Glomerular visceral epithelial cell (primary cell): ENCODE results near the gene CABYR.

Experiments
- DNase-seq: peaks from one replicate; pipeline ENCODE4 v3.0.0-alpha.2; 2016; ENCODE audit errors: extremely low spot score

The CABYR gene, protein sequence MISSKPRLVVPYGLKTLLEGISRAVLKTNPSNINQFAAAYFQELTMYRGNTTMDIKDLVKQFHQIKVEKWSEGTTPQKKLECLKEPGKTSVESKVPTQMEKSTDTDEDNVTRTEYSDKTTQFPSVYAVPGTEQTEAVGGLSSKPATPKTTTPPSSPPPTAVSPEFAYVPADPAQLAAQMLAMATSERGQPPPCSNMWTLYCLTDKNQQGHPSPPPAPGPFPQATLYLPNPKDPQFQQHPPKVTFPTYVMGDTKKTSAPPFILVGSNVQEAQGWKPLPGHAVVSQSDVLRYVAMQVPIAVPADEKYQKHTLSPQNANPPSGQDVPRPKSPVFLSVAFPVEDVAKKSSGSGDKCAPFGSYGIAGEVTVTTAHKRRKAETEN

DNA sequence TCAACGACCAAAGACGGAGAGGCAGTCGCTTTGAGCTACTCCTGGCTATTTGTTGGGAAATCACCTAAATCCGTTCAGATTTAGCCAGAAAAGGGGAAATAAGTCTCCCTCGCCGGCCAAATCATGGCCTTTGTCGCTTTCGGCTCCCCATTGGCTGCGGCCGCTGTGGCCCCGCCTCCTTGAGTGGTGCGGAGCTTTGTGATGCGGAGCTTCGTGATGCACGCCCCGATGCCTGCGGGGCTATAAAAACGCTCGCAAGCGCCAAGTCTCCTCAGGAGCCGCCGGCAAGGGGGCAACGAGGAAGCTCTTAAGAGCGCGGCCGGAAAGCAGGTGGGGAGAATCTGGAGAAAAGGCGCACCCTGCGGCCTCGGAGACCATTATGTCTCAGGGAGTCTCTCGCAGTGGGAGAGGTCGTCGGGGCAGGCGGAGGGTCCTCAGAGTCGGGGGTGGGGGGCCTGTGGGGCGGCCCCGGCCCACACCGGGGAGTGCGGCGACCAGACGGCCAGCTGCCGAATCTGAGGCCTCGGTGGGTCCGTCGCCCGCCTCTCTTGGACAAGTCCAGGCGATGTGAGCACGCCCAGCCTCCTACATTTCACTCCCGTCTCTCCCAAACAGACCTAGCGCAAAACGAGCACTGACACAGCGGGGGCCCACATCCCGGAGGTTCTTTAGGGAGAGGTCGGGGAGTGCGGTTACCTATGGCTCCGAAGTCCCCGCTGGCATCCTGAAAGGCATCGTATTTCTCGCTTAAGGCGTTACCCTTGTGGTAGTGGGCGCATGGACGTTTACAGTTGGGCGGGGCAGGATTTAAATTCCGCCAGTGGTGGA is at the start of gene CABYR:
Gene CABYR, plus strand, starts transcription at position 274 of the 828 bp plus-strand sequence. CDS start 4,053 bp downstream, outside the sequence.
- DNase-seq, result peak; percentile 95

DNA sequence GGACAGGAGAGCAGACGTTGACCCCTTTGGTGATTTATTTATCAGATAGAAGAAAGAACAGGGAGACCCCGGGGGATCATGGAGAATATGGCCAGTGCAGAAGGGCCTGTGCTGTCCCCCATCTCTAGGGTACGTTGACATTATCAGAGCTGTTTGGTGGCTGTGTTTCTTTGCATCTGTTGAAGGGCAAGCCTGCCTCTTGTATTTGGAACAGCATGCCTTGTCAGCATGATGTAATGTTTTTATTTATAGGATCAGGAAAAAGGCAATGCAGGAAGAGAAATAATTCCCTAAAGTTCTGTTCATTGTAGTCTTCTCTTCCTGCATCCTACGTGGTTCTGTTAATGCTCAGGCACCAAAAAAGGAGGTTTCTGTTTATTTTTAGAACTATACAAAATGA is 49.8 kb upstream of the CABYR start:
- DNase-seq, result no peak

DNA sequence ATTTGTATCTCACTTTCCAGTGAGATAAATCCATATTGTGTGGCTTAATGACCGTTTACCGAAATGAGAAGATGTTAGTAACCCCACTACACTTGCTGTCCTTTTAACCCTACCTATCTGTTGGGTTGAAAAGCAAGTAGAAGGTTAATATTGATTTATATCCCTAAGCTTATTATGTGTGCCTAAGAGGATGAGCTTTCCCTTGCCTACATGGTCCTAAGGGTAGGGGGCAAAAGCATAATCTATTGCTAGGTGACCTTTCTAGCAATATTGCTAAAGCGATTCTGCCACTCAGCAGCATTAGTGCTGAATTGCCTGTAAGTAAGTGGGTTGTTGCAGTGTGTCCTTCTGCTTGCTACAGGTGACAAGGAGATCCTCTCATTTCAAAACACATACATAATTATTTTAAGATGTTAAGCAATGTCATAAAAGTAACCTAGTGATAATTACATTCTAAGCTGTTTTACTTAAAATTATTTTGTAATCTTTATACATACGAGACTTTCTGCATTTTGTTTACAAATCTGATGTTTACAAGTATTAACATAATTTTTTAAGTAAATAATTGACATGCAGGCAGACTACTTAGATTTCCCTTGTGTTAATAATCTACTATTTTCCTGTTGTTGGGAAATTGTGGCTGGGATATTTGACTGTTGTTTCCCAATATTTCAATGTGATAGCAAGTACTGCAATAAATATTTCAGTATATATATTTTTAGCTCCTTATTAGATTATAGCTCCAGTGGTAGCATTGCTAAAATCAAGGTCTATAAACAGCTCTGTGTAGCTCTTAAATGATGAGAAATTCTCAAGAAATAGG is 49.1 kb upstream of the CABYR start:
- no peak for DNase-seq

DNA sequence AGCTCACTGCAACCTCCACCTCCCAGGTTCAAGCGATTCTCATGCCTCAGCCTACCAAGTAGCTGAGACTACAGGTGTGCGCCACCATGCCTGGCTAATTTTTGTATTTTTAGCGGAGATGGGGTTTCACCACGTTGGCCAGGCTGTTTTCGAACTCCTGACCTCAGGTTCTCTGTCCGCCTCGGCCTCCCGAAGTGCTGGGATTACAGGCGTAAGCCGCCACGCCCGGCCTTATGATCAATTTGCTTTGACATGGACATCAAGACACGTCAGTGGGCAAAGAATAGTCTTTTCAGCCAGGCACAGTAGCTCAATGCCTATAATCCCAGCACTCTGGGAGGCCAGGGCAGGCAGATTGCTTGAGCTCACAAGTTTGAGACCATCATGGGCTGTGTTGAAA is 48.0 kb upstream of the CABYR start:
- no peak for DNase-seq

DNA sequence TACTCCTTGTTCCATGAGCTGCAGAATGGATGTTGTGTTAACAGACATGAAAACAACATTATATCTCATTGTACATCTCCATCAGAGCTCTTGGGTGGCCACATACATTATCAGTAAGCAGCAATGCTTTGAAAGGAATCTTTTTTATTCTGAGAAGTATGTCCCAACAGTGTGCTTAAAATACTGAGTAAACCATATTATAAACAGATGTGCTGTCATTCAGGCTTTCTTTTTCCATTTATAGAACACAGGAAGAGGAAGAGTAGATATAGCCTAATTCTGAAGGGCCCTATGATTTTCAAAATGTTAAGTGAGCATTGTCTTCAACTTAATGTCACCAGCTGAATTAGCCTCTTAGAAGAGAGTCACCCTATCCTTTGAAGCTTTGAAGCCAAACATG is 44.3 kb upstream of the CABYR start:
- no peak for DNase-seq

DNA sequence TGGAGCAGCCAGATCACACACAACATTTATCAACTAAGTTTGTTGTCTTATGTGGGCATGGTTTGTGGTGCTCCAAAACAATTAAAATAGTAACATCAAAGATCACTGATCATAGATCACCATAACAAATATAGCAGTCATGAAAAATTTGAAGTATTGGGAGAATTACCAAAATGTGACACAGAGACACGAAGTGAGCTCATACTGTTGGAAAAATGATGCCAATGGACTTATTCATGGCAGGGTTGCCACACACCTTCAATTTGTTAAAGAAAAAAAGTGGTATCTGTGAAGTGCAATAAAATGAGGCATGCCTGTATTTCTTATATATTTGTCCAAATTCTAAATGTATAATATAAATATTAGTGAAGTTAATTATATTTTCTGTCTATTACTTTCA is 42.9 kb upstream of the CABYR start:
- no peak for DNase-seq

DNA sequence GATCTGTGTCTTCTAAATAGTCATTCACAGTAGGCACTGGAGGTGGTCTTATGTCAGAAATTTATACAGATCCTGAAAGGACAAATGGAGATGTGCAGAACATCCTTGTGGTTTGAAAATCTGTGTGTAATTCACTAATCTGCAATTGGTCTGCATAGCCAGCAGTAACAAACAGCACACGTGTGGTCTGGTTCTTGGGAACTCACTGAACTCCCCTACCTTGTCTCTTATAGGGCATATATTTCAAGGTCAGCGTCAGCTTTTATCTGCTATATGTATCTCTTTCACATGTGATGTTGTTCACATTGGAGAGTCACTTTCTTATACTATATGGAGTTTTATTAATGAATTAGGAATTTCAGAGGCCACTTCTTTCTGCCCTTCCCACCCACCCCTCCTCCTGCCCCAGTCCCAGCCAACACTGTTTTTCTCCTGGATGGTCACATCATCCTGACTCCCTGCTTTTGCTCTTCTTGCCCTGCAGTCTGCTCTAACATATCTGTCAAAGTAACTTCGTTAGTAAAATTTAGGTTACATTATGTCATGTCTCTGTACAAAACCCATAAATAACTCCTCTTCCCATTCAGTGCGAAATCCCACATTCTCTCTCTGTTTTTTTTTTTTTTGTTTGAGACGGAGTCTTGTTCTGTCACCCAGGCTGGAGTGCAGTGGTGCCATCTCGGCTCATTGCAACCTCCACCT is 35.4 kb upstream of the CABYR start:
- DNase-seq, result no peak

DNA sequence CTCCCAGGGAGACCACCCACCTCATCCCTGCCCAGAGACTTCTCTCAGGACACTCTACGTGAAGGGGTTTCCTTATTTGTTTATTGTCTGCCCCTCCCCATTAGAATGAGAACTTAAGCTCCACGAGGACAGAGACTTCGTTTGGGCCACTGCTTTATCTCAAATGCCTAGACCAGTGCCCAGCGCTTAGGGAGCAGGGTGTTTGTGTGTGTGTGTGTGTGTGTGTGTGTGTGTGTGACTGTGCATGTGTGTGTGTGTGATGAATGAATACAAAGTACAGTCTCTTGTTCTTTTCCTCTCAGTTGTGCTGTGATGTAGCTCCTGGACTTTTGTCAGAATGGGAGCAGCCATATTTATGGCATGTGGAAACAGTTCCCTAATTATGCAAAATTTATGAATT is 34.4 kb upstream of the CABYR start:
- DNase-seq, result no peak

DNA sequence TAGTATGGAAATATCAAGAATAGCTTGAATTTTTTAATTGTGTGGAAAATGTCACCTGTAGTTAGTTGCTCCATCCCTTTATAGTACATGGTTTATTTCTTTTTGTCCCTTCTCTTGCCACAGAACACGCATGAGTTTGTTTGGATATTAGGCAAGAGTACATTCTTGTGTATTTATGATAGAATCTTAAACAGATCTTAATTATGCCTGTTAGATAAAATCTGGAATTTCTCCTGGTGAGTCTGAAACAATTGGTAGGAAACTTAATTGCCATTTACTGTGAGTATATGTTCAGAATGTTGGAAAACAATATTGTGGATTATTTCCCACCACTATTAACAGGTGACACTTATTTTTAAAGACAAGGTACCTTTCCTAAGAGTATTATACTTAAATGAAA is 30.2 kb upstream of the CABYR start:
- DNase-seq, result no peak

DNA sequence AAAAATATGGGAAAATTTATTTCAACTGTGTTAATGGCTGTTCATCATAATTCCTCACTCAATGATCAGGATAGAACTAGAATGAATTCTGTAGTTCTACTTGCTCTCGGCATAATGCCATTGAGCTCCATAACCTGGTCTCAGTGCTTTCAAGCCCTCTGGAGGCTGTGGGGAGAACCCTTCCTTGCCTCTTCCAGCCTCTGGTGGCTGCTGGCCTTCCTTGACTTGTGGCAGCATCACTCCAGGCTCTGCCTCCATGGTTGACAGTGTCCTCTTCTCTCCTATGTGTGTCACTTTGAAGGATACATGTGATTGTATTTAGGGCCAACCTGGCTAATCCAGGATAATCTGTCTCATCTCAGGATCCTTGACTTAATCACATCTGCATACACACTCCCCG is 26.9 kb upstream of the CABYR start:
- no peak for DNase-seq

DNA sequence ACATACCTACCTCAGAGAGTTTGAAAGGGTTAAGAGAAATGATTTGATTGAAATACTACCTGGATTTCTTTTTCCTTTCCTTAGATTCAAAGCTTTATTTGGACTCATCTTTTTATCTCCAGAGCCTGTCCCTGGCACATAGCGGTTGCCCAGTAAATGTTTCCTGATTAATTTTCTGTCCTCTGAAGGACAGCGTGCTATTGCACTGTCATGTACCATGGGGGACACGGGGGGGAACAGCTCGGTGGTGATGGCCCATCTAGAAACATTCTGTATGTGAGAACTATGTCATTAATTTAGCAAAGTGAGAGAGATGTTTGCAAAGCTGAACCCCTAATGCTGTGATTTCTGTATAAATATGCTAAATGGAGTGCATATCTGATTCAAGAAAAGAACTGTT is 26.4 kb upstream of the CABYR start:
- no peak for DNase-seq

DNA sequence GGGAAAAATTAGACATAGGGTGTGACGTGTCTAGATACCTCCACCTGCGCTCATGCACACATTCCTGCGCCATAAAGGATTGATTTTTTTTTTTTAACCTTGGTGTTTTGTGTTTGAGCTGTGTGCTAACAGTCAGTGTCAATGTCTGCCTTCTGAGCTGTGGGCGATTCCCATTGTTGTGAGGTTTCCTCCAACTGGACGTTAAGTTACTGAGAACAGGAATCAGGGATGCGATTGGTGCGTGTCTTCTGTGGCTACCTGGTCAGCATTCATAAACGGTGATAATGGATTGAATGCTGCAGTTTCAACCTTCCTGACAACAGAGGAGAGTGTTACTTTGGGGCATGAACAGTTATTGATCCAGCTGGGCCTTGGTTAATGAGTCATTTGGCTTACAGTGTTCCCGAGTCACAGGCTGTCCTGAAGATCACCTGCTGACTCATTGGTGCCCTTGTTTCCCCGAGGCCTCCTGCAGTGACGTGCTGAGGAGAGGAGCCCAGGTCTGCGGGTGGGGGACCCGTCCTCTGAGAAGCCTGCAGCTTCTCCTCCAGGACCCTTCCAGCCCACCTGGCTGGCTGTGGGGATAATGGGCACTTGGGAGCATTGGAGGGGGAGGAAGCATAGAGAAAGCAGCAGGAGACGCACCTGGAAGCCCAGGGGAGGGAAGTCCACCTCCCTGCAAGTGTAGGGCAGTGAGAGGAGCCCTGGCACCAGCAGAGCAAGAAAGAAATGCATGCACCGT is 25.8 kb upstream of the CABYR start:
- DNase-seq, result peak; percentile 23

DNA sequence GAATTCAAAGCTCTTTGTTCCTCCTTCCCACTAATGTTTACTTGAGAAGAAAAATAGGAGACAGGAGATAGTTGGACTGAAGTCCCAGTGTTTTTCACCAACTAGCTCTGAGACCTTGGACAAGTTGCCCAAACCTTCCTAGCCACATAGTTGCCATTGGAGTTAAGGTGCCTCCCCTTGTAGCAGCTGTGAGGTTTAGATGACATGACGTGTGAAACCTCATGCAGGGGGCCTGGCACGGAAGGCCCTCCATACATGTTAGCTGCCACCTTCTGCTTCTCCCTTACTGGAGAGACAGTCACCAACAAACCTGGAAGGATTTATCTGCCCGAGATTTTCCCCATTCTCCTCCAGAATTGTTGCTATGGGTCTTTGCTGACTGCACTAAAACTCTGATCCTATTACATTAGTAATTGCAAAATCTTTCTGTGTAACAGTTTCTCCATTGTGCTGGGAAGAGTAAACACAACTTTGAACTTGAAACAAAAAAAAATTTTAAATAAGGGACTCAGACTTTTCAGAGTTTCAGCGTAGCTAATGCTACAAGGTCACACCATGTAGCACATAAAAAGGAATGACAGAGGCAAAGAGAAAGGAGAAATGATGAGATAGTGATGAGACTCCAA is 23.8 kb upstream of the CABYR start:
- no peak for DNase-seq

DNA sequence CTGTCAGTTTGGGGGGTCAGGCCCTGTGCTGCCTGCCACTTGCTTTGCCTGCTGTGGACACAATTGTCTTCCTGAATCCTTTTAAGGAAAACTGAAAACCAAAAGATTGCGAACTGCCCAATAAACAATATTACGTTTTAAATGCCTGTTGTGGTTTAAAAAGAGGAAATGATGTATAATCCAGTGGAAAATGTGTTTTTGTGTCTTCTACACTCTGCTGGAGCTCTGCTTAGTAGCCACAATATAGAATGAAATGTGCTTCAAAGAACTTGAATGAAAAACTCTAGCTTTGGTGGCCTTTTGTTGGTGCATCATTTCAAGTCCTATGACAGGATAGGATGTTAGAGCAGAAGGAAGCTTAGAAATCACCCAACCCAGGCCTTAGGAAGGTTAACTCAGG is 23.2 kb upstream of the CABYR start:
- DNase-seq, result no peak

DNA sequence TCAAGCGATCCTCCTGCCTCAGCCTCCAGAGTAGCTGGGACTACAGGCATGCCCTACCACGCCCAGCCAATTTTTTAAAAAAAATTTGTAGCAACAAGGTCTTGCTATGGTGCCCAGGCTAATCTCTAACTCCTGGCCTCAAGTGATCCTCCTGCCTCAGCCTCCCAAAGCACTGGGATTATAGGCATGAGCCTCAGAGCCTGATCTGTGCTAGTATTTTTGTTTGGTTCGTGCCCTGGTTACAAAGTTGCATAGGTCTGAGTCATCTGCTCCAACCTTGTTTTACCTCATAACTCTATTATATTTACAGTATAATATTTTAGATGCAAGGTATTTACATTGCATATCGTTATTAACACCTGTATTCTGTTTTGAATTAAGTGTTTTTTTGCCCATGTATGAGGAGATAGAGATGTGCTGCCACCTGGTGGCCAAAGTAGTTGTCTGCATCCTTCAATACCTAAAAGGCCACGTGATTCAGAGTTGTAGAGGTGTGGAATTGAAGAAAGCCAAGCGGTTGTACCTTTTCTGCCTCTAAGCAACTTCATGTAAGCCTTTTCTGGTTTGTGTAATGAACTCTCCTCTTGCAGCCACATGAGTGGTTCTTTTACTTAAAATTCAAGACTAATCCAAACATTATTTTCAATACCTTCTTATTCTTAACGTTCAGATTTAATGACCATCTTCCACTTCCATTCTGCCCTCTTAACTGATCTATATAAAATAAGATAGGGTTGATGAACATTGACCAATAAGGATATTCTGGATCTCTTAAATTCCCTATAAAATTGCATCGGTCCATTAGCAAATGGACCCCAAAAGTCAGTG is 19.9 kb upstream of the CABYR start:
- DNase-seq, result peak; percentile 78

DNA sequence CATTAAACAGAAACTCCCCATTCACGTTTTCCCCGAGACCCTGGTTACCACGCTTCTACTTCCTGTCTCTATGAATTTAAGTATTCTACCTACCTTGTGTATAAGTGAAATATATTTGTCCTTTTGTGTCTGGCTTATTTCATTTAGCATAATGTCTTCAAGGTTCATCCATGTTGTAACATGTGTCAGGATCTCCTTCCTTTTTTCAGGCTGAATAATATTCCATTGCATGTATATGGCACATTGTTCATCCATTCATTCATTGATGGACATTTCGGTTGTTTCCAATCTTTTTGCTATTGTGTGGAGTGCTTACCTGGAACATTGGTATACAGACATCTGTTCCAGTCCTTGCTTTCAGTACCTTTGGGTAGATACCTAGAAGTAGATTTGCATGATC is 18.2 kb upstream of the CABYR start:
- DNase-seq, result no peak

DNA sequence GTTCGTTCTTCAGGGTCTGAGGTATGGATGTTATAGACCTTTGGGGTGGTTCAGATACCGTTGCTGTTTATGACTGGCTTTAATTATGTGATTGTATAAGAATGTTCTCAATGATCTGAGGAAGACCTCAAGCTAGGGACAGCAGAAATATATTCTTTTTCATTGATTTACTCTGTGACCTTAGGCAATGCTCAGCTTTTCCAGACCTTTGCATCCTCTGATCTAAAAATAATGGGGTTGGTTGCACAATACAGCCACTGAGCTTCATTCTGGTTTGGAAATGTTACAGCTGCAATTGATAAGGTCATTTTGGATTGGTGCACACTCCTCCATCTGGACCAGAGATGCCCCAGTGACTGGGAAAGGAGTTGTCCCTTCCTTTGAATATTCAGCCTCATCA is 17.2 kb upstream of the CABYR start:
- no peak for DNase-seq

DNA sequence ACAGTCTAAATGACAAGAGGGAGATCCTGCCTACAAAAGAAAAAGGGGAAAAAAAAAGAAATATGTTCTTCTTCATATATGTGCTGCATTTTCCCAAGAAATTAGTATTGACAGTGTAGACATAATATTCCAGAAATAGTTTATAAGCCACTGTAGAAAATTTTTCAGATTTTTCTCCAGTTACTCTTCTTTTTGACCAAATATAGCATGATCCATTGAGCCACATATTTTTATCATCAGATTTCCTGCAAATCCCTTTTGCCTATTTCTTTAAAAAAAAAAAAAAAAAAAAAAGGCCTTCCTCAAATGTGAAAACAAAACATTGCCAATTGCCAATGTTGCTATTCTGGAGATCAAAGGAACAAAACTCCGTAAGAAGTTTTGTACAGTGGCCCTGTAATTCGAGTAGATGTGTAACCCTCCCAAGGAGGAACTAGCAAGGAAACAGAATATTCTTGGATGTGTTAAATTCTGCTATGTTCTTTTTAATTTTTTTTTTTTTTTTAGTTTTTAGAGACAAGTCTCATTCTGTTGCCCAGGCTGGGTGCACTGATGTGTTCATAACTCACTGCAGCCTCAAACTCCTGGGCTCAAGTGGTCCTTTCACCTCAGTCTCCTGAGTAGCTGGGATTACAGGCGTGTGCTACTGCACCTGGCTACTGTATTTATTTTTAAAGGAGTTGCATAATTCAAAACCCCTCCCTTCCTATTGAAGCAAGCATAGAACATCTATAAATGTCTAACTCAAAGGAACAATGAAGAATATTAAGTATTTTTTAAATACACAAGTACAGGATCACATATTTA is 12.5 kb upstream of the CABYR start:
- no peak for DNase-seq

DNA sequence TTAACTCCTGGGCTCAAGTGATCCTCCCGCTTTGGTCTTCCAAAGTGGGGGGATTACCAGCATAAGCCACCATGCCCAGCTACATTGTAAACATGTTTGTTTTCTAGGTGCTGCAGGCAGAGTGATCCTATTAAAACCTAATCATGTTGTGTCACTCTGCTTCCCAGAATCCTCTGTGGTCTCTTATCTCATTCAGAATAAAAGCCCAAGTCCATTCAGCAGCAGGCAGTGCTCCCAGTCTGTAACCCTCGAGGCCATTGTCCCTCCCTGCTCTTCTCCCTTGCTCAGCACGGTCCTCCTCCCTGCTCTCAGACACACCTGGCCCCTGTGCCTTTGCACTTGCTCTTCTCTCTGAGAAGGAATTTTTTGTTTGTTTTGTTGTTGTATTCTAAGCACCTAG is 11.1 kb upstream of the CABYR start:
- DNase-seq, result no peak
